ENCODE results near the gene ELP1. TPM values are rescaled to one million over a fixed set of nuclear protein-coding genes. Genes with fewer than 3 reads are reported as not detected.

The ELP1 gene
- total RNA-seq, 3 donors from 2014 or later (not counting 1 experiment from before 2014, with no cell fraction given): 21.8 to 33.0 (median 28.2) TPM

Other genes with a start within 250 kb of the ELP1 start
- gene ACTL7B, start 78.1 kb downstream of the ELP1 start, total RNA-seq: under 1 TPM in 1 of 3 donors, not detected in 2; 0.20 TPM
- not detected for gene ACTL7A, start 71.9 kb downstream of the ELP1 start, total RNA-seq
- 1 to 10 TPM; 5.9 to 8.1 (median 7.4) TPM for gene ABITRAM, start 276 bp upstream of the ELP1 start, total RNA-seq
- gene CTNNAL1, start 79.4 kb upstream of the ELP1 start, total RNA-seq: 1 to 10 TPM; 2.6 to 7.6 (median 2.7) TPM
- gene TMEM245, start 185.8 kb upstream of the ELP1 start, total RNA-seq: 10 to 100 TPM; 14.5 to 22.5 (median 21.8) TPM
- gene FRRS1L, start 233.1 kb upstream of the ELP1 start, total RNA-seq: not detected

Measured in natural killer cell (primary cell).